Neural cell (in vitro differentiated cells): ENCODE data around the gene FHL1. TPM values are rescaled to one million over a fixed set of nuclear protein-coding genes. Genes with fewer than 3 reads are reported as not detected.

ENCODE experiments used
- H2AFZ ChIP-seq: fragments of 200-600, 300-800 bp; sonication (generic), shearing (Covaris generic); 2 replicates; pipeline ENCODE4 v1.6.0; 2014; ENCODE audit warnings: low read depth, mild to moderate bottlenecking, antibody characterized with exemption, low read length, moderate library complexity
- H3F3A ChIP-seq: fragments of 200-600 bp; shearing (Covaris generic); 2 replicates; pipeline ENCODE4 v1.6.1; 2016; ENCODE audit warnings: mild to moderate bottlenecking, moderate library complexity, mixed read lengths, antibody characterized with exemption, low read length; ENCODE audit not compliant: insufficient read depth, poor library complexity, severe bottlenecking
- H3K27ac ChIP-seq: fragments of 200-600, 300-800 bp; sonication (generic), shearing (Covaris generic); 2 replicates; pipeline ENCODE4 v1.5.1; 2014; ENCODE audit warnings: mild to moderate bottlenecking, low read length, moderate library complexity
- H3K27me3 ChIP-seq: fragments of 300-800, 200-600 bp; sonication (generic), shearing (Covaris generic); 2 replicates; pipeline ENCODE4 v1.6.0; 2014; ENCODE audit warnings: mild to moderate bottlenecking, low read depth, low read length, moderate library complexity; ENCODE audit not compliant: insufficient read depth
- H3K36me3 ChIP-seq: fragments of 300-800, 200-600 bp; sonication (generic), shearing (Covaris generic); 2 replicates; pipeline ENCODE4 v1.5.1; 2014; ENCODE audit warnings: mild to moderate bottlenecking, antibody characterized with exemption, low read length, moderate library complexity; ENCODE audit not compliant: insufficient read depth
- H3K4me2 ChIP-seq: fragments of 300-800, 200-600 bp; sonication (generic), shearing (Covaris generic); 2 replicates; pipeline ENCODE4 v1.6.0; 2014; ENCODE audit warnings: mild to moderate bottlenecking, low read length
- H3K4me3 ChIP-seq: fragments of 300-800, 200-600 bp; sonication (generic), shearing (Covaris generic); 2 replicates; pipeline ENCODE4 v1.5.1; 2014; ENCODE audit warnings: mild to moderate bottlenecking, low read length, moderate library complexity
- H3K79me2 ChIP-seq: fragments of 200-600 bp; shearing (Covaris generic); replicated peaks from 2 replicates; pipeline ENCODE4 v1.6.0; 2014; ENCODE audit warnings: mild to moderate bottlenecking, low read length, moderate library complexity; ENCODE audit not compliant: insufficient read depth
- H3K9ac ChIP-seq: fragments of 300-800, 200-600 bp; sonication (generic), shearing (Covaris generic); 2 replicates; pipeline ENCODE4 v1.6.1; 2016; ENCODE audit warnings: mild to moderate bottlenecking, low read length, mixed read lengths
- H3K9me2 ChIP-seq: fragments of 200-600 bp; shearing (Covaris generic); 2 replicates; pipeline ENCODE4 v1.6.1; 2016; ENCODE audit warnings: mild to moderate bottlenecking, low read length, mixed read lengths; ENCODE audit not compliant: insufficient read depth
- H3K9me3 ChIP-seq: fragments of 200-600, 300-800 bp; sonication (generic), shearing (Covaris generic); 2 replicates; pipeline ENCODE4 v1.6.1; 2016; ENCODE audit warnings: mild to moderate bottlenecking, mixed run types, low read length, moderate library complexity, mixed read lengths
- H4K20me1 ChIP-seq: fragments of 200-600 bp; shearing (Covaris generic); 2 replicates; pipeline ENCODE4 v1.6.1; 2016; ENCODE audit warnings: mild to moderate bottlenecking, mixed run types; ENCODE audit not compliant: insufficient read depth
- EP300 ChIP-seq: fragments of 450-650 bp; conservative IDR thresholded peaks from 2 replicates; pipeline ENCODE4 v1.6.1; 2014; ENCODE audit warnings: antibody characterized with exemption, mild to moderate bottlenecking, moderate library complexity; ENCODE audit not compliant: poor library complexity, severe bottlenecking
- MXI1 ChIP-seq: fragments of 450-650 bp; conservative IDR thresholded peaks from 2 replicates; pipeline ENCODE4 v1.6.1; 2014; ENCODE audit warnings: antibody characterized with exemption, mild to moderate bottlenecking; ENCODE audit not compliant: poor library complexity, severe bottlenecking
- POLR2AphosphoS5 ChIP-seq: IDR thresholded peaks from 2 replicates; pipeline ENCODE4 v1.6.1; 2012
- SMC3 ChIP-seq: fragments of 450-650 bp; conservative IDR thresholded peaks from 2 replicates; pipeline ENCODE4 v1.6.1; 2014; ENCODE audit warnings: antibody characterized with exemption, mild to moderate bottlenecking, moderate library complexity; ENCODE audit not compliant: poor library complexity
- TAF1 ChIP-seq: IDR thresholded peaks from 2 replicates; pipeline ENCODE4 v1.6.1; 2012; ENCODE audit warnings: low read depth
- polyA plus RNA-seq: library from polyadenylated mRNA; depleted of rRNA; stranded (reverse); fragments of >200 nt; gene quantifications from 2 replicates; pipeline ENCODE4 v1.2.3, GENCODE V29; 2014
- TF ChIP-seq, protein P1 (sequence below): fragments of 450-650 bp; IDR thresholded peaks from 2 replicates; pipeline ENCODE4 v1.5.1; 2014; ENCODE audit warnings: antibody characterized with exemption, mild to moderate bottlenecking, moderate library complexity; ENCODE audit not compliant: poor library complexity, severe bottlenecking
- TF ChIP-seq, protein P2 (sequence below): IDR thresholded peaks from 2 replicates; pipeline ENCODE4 v1.6.1; 2012; ENCODE audit warnings: borderline replicate concordance

The FHL1 gene
- polyA plus RNA-seq, 1 donor from 2014 or later = 235 TPM

DNA sequence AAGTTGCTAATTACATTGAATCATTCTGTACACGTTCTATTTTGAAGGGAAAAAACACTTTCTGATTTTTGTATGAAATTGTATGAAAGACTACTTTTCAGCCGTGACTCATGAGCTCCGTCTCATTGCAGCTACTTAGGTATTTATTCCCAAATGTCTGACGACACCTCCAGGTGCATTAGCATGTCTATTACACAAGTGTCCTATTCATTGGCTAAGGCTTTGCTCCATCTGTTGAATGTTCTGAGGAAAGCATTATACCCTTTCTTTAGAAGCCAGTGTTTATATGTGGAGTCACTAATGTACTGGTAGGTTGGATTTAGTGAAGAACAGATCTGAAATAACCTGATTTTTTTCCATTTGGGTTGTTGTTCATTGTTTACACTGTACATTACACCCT, 52.0 kb downstream of the FHL1 start:
- TF ChIP-seq, protein P1, sequence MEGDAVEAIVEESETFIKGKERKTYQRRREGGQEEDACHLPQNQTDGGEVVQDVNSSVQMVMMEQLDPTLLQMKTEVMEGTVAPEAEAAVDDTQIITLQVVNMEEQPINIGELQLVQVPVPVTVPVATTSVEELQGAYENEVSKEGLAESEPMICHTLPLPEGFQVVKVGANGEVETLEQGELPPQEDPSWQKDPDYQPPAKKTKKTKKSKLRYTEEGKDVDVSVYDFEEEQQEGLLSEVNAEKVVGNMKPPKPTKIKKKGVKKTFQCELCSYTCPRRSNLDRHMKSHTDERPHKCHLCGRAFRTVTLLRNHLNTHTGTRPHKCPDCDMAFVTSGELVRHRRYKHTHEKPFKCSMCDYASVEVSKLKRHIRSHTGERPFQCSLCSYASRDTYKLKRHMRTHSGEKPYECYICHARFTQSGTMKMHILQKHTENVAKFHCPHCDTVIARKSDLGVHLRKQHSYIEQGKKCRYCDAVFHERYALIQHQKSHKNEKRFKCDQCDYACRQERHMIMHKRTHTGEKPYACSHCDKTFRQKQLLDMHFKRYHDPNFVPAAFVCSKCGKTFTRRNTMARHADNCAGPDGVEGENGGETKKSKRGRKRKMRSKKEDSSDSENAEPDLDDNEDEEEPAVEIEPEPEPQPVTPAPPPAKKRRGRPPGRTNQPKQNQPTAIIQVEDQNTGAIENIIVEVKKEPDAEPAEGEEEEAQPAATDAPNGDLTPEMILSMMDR = no peak
- TF ChIP-seq TAF1 (no peak), EP300 (no peak)
- no peaks in the 10 kb centered on the region for H3K27me3 ChIP-seq
- no peaks in the 10 kb centered on the region for H3K79me2 ChIP-seq
- H3K36me3 ChIP-seq = no peaks in the 10 kb centered on the region
- no peaks in the 10 kb centered on the region for H3F3A ChIP-seq
- H3K9me3 ChIP-seq = no peaks in the 10 kb centered on the region
- no peaks in the 10 kb centered on the region for H3K9me2 ChIP-seq
- no peak overlapping the region for H3K4me2 ChIP-seq
- no peak overlapping the region for H3K9ac ChIP-seq
- no peak overlapping the region for H3K4me3 ChIP-seq
- no peaks in the 10 kb centered on the region for H4K20me1 ChIP-seq
- H3K27ac ChIP-seq = no peak overlapping the region
- no peak overlapping the region for H2AFZ ChIP-seq

DNA sequence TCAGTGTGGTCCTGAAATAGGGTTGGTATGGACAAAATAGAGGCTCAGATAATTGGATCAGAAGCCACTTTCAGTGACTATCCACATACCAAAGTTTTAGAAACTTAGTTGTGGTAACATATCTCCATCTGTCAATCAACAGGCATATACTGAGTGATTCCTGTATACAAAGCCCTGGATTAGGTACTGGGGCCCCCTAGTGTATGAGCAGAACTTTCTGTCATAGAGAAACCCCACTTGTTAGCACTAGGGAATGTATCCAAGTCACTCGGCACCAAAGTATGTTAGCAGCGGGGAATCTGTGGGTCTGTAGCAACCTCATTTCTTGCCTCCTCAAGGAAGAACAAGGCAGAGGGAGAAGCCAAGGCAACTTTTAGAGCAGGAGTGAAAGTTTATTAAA, 53.1 kb downstream of the FHL1 start:
- Histone ChIP-seq H3K9ac (no peak overlapping the region), H3K4me2 (no peak overlapping the region), H3F3A (no peaks in the 10 kb centered on the region), H3K79me2 (no peaks in the 10 kb centered on the region), H3K36me3 (no peaks in the 10 kb centered on the region), H2AFZ (no peak overlapping the region), H4K20me1 (no peaks in the 10 kb centered on the region), H3K27ac (no peak overlapping the region), H3K9me3 (no peaks in the 10 kb centered on the region), H3K9me2 (no peaks in the 10 kb centered on the region), H3K4me3 (no peak overlapping the region), H3K27me3 (no peaks in the 10 kb centered on the region)
- TF ChIP-seq SMC3 (no peak), POLR2AphosphoS5 (no peak), MXI1 (no peak), TAF1 (no peak)
- TF ChIP-seq, protein P2, sequence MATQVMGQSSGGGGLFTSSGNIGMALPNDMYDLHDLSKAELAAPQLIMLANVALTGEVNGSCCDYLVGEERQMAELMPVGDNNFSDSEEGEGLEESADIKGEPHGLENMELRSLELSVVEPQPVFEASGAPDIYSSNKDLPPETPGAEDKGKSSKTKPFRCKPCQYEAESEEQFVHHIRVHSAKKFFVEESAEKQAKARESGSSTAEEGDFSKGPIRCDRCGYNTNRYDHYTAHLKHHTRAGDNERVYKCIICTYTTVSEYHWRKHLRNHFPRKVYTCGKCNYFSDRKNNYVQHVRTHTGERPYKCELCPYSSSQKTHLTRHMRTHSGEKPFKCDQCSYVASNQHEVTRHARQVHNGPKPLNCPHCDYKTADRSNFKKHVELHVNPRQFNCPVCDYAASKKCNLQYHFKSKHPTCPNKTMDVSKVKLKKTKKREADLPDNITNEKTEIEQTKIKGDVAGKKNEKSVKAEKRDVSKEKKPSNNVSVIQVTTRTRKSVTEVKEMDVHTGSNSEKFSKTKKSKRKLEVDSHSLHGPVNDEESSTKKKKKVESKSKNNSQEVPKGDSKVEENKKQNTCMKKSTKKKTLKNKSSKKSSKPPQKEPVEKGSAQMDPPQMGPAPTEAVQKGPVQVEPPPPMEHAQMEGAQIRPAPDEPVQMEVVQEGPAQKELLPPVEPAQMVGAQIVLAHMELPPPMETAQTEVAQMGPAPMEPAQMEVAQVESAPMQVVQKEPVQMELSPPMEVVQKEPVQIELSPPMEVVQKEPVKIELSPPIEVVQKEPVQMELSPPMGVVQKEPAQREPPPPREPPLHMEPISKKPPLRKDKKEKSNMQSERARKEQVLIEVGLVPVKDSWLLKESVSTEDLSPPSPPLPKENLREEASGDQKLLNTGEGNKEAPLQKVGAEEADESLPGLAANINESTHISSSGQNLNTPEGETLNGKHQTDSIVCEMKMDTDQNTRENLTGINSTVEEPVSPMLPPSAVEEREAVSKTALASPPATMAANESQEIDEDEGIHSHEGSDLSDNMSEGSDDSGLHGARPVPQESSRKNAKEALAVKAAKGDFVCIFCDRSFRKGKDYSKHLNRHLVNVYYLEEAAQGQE = no peak

DNA sequence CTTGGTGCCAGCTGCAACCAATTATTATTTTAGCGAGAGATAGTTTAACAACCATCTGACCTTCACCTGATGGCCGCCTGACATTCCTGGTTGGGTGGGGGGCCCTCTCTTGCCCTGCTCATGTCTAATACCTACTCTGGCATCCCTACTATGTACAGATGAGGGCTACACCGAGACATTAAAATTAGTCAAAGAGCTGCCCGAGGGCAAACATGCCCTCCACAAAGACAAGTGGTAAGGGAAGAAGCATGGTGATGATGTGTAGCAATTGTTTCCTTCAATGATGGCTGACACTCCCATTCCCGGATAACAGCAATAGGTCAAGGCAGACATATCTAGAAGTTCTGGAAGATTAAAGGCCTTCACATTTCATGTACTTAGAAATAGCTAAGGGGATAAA, 54.3 kb downstream of the FHL1 start:
- H4K20me1 ChIP-seq = no peaks in the 10 kb centered on the region
- H3K27ac ChIP-seq = no peak overlapping the region
- no peaks in the 10 kb centered on the region for H3K27me3 ChIP-seq
- no peak overlapping the region for H3K9ac ChIP-seq
- no peaks in the 10 kb centered on the region for H3K9me3 ChIP-seq
- no peaks in the 10 kb centered on the region for H3F3A ChIP-seq
- no peaks in the 10 kb centered on the region for H3K79me2 ChIP-seq
- no peaks in the 10 kb centered on the region for H3K36me3 ChIP-seq
- no peaks in the 10 kb centered on the region for H3K9me2 ChIP-seq
- H3K4me2 ChIP-seq = no peak overlapping the region
- H2AFZ ChIP-seq = no peak overlapping the region
- TF ChIP-seq, protein P1 = no peak
- TF ChIP-seq EP300 = no peak
- TF ChIP-seq TAF1 = no peak
- no peak overlapping the region for H3K4me3 ChIP-seq
